GM23248 (cell line): Measurements from ENCODE around the gene NHLH1. TPM values are rescaled to one million over a fixed set of nuclear protein-coding genes. Genes with fewer than 3 reads are reported as not detected.
A peak's percentile ranks its signal among the peaks of the same experiment; 100 is the strongest.

Source experiments
- DNase-seq: peaks from one replicate; pipeline ENCODE4 v3.0.0-alpha.2; 2015
- H2AFZ ChIP-seq: fragments of 200-600 bp; sonication (generic); 2 replicates; pipeline ENCODE4 v1.6.1; 2016; ENCODE audit warnings: antibody characterized with exemption
- H3F3A ChIP-seq: fragments of 200-600 bp; sonication (generic); 2 replicates; pipeline ENCODE4 v1.6.1; 2016; ENCODE audit warnings: mild to moderate bottlenecking, antibody characterized with exemption, mixed run types; ENCODE audit not compliant: insufficient read depth
- H3K27ac ChIP-seq: fragments of 200-600 bp; sonication (generic); 2 replicates; pipeline ENCODE4 v1.5.1; 2016; ENCODE audit warnings: mild to moderate bottlenecking
- H3K27me3 ChIP-seq: fragments of 200-600 bp; sonication (generic); replicated peaks from 2 replicates; pipeline ENCODE4 v1.6.1; 2016; ENCODE audit warnings: mild to moderate bottlenecking; ENCODE audit not compliant: insufficient read depth
- H3K36me3 ChIP-seq: fragments of 200-600 bp; sonication (generic); 2 replicates; pipeline ENCODE4 v1.6.1; 2016; ENCODE audit warnings: low read depth, mild to moderate bottlenecking
- H3K4me1 ChIP-seq: fragments of 200-600 bp; sonication (generic); 2 replicates; pipeline ENCODE4 v1.6.1; 2016; ENCODE audit warnings: mild to moderate bottlenecking; ENCODE audit not compliant: insufficient read depth
- H3K4me2 ChIP-seq: fragments of 200-600 bp; sonication (generic); one replicate; pipeline ENCODE4 v1.6.1; 2016; ENCODE audit warnings: mild to moderate bottlenecking; ENCODE audit not compliant: unreplicated experiment
- H3K4me3 ChIP-seq: fragments of 200-600 bp; sonication (generic); 2 replicates; pipeline ENCODE4 v1.5.1; 2016; ENCODE audit warnings: mild to moderate bottlenecking
- H3K79me2 ChIP-seq: fragments of 200-600 bp; sonication (generic); 2 replicates; pipeline ENCODE4 v1.6.1; 2016; ENCODE audit warnings: mild to moderate bottlenecking; ENCODE audit not compliant: insufficient read depth
- H3K9ac ChIP-seq: fragments of 200-600 bp; sonication (generic); 2 replicates; pipeline ENCODE4 v1.6.1; 2016; ENCODE audit warnings: mild to moderate bottlenecking
- H3K9me2 ChIP-seq: fragments of 200-600 bp; sonication (generic); 2 replicates; pipeline ENCODE4 v1.6.1; 2016; ENCODE audit warnings: mixed run types, mild to moderate bottlenecking, moderate library complexity; ENCODE audit not compliant: insufficient read depth
- H3K9me3 ChIP-seq: fragments of 200-600 bp; sonication (generic); one replicate; pipeline ENCODE4 v1.6.1; 2017; ENCODE audit warnings: low read depth
- H4K20me1 ChIP-seq: fragments of 200-600 bp; sonication (generic); 2 replicates; pipeline ENCODE4 v1.6.0; 2016; ENCODE audit not compliant: insufficient read depth
- EZH2 ChIP-seq: fragments of 200-600 bp; sonication (generic); IDR thresholded peaks from 2 replicates; pipeline ENCODE4 v1.6.1; 2018; ENCODE audit warnings: antibody characterized with exemption, mild to moderate bottlenecking; ENCODE audit not compliant: insufficient read depth, poor library complexity, severe bottlenecking
- EZH2phosphoT487 ChIP-seq: fragments of 200-600 bp; sonication (generic); IDR thresholded peaks from 2 replicates; pipeline ENCODE4 v1.6.1; 2018; ENCODE audit warnings: antibody characterized with exemption, moderate library complexity, mild to moderate bottlenecking, low read depth; ENCODE audit not compliant: insufficient read depth
- WGBS, 2 experiments: methylation state at CpG; one replicate each; pipeline ENCODE4 v1.1.6; 2015 to 2017; ENCODE audit warnings: low lambda C conversion rate in 2 of 2, low coverage in 1 of 2; ENCODE audit errors: missing lambda C conversion rate in 2 of 2; 5-methylcytosine and 5-hydroxymethylcytosine counted together
- in situ Hi-C: fragments of 300-500 bp; cut with MboI; formaldehyde crosslinking; loops from 2 replicates; pipeline ENCODE4 v1.15.0; 2020
- polyA plus RNA-seq: library from polyadenylated mRNA; unstranded; fragments of >200 nt; fragmentation: Nextera tagmentation; extraction: Ambion mirVana; gene quantifications from 2 replicates; pipeline ENCODE4 v1.2.1, GENCODE V29; 2016
- total RNA-seq: library from RNA; depleted of rRNA; stranded (reverse); fragments of >200 nt; shearing (Covaris generic); gene quantifications from 2 replicates; pipeline ENCODE4 v1.2.3, GENCODE V29; 2014

Gene NHLH1
- total and polyA plus RNA-seq, 2 experiments from 2014 or later: 0.31 TPM; not detected in 1

- DNase-seq: peak; percentile 33
Observed at GRCh38 chr1:160353223-160353622, 13.6 kb upstream of the NHLH1 start.

GRCh38 chr1:160354388-160354985, 12.4 kb upstream of the NHLH1 start:
- Histone ChIP-seq H3K9ac (no peak overlapping the region), H4K20me1 (no peaks in the 10 kb centered on the region), H3K9me3 (no peaks in the 10 kb centered on the region), H3K36me3 (peaks cover 42% of the 10 kb centered on the region; the same call in 1 of the 2 replicates), H3K4me3 (no peak overlapping the region), H3K9me2 (no peaks in the 10 kb centered on the region), H2AFZ (no peak overlapping the region), H3K27me3 (no peaks in the 10 kb centered on the region), H3K4me2 (no peak overlapping the region), H3K4me1 (peaks cover 11% of the 10 kb centered on the region; the same call in 1 of the 2 replicates), H3K79me2 (0 out of 2 replicates have a peak, but pooled peaks cover under 1% of the 10 kb centered on the region), H3F3A (peaks cover 7% of the 10 kb centered on the region; the same call in 1 of the 2 replicates), H3K27ac (no peak overlapping the region)
- in situ Hi-C loops: no loop called here
- TF ChIP-seq EZH2 (no peak), EZH2phosphoT487 (no peak)
- peak; percentile 50 for DNase-seq
- 81 to 83% methylated on average over 5 of the region's 5 CpGs for WGBS, 2 experiments

More at GRCh38 chr1:160353223-160353622, 13.6 kb upstream of the NHLH1 start:
- Histone ChIP-seq H3K27me3 (no peaks in the 10 kb centered on the region), H3K36me3 (peaks cover 42% of the 10 kb centered on the region; the same call in 1 of the 2 replicates), H3K9me3 (no peaks in the 10 kb centered on the region), H2AFZ (no peak overlapping the region), H3K27ac (no peak overlapping the region), H3K9ac (no peak overlapping the region), H3K9me2 (no peaks in the 10 kb centered on the region), H3K4me1 (peaks cover 11% of the 10 kb centered on the region; the same call in 1 of the 2 replicates), H3F3A (peaks cover 7% of the 10 kb centered on the region; the same call in 1 of the 2 replicates), H4K20me1 (no peaks in the 10 kb centered on the region), H3K79me2 (0 out of 2 replicates have a peak, but pooled peaks cover 12% of the 10 kb centered on the region), H3K4me3 (no peak overlapping the region), H3K4me2 (no peak overlapping the region)
- in situ Hi-C loops: no loop called here
- TF ChIP-seq EZH2 (no peak), EZH2phosphoT487 (no peak)
- WGBS, 2 experiments: 81 to 93% methylated on average over 2 of the region's 2 CpGs

- no peaks in the 10 kb centered on the region for H3K9me2 ChIP-seq
- peaks cover 11% of the 10 kb centered on the region; the same call in 1 of the 2 replicates for H3K4me1 ChIP-seq
- no peaks in the 10 kb centered on the region for H4K20me1 ChIP-seq
- in situ Hi-C loops: no loop called here
- peaks cover 7% of the 10 kb centered on the region; the same call in 1 of the 2 replicates for H3F3A ChIP-seq
- H3K36me3 ChIP-seq: peaks cover 29% of the 10 kb centered on the region; the same call in 1 of the 2 replicates
- peak overlapping the region; percentile 30; the same call in 1 of the 2 replicates for H3K27ac ChIP-seq
- TF ChIP-seq EZH2phosphoT487 (no peak), EZH2 (no peak)
- 57 to 64% methylated on average over 7 of the region's 7 CpGs for WGBS, 2 experiments
- peak; percentile 61 for DNase-seq
- no peak overlapping the region for H3K4me3 ChIP-seq
- H3K9ac ChIP-seq: no peak overlapping the region
- H3K27me3 ChIP-seq: no peaks in the 10 kb centered on the region
- no peaks in the 10 kb centered on the region for H3K9me3 ChIP-seq
- H3K79me2 ChIP-seq: no peaks in the 10 kb centered on the region
- no peak overlapping the region for H2AFZ ChIP-seq
- H3K4me2 ChIP-seq: no peak overlapping the region
Observed at GRCh38 chr1:160357286-160358002, 9.4 kb upstream of the NHLH1 start.

- Histone ChIP-seq H3K4me1 (peaks cover 11% of the 10 kb centered on the region; the same call in 1 of the 2 replicates), H3K27ac (peak overlapping the region; percentile 30; the same call in 1 of the 2 replicates), H3K36me3 (peaks cover 25% of the 10 kb centered on the region; the same call in 1 of the 2 replicates), H3K9ac (no peak overlapping the region), H3K9me2 (no peaks in the 10 kb centered on the region), H3K4me2 (no peak overlapping the region), H3K27me3 (no peaks in the 10 kb centered on the region), H2AFZ (no peak overlapping the region), H4K20me1 (no peaks in the 10 kb centered on the region), H3K9me3 (no peaks in the 10 kb centered on the region), H3K4me3 (no peak overlapping the region), H3F3A (peaks cover 7% of the 10 kb centered on the region; the same call in 1 of the 2 replicates), H3K79me2 (no peaks in the 10 kb centered on the region)
- no peak for DNase-seq
- 96 to 98% methylated on average over 4 of the region's 4 CpGs for WGBS, 2 experiments
- TF ChIP-seq EZH2phosphoT487: no peak
- no peak for TF ChIP-seq EZH2
- in situ Hi-C loops: no loop called here
Observed at GRCh38 chr1:160358073-160358472, 8.8 kb upstream of the NHLH1 start.
